Endometrial microvascular endothelial cells (primary cell): ENCODE data around the gene UBE2D4. TPM values are rescaled to one million over a fixed set of nuclear protein-coding genes. Genes with fewer than 3 reads are reported as not detected.

Source experiments
- in situ Hi-C: cut with HindIII; loops from 2 replicates; pipeline ENCODE4 v1.10.0; 2017; ENCODE audit warnings: low sequenced_read_pairs, low pct_unique_long_range_greater_than_20kb; ENCODE audit errors: inconsistent ontology term
- total RNA-seq: library from RNA; depleted of rRNA; stranded (reverse); fragments of >200 nt; gene quantifications from one replicate; pipeline ENCODE4 v1.2.3, GENCODE V29; 2015; ENCODE audit errors: inconsistent ontology term

The UBE2D4 gene
- total RNA-seq, 1 donor from 2014 or later = 24.8 TPM

- in situ Hi-C loops = no loop called here
Measured at GRCh38 chr7:43905209-43905946, 20.9 kb upstream of the UBE2D4 start.

- in situ Hi-C loops = no loop called here
Measured at GRCh38 chr7:43905956-43906330, 20.3 kb upstream of the UBE2D4 start.

- in situ Hi-C loops = no loop called here
Measured at GRCh38 chr7:43906331-43907010, 19.8 kb upstream of the UBE2D4 start, which contains the start of gene URGCP. URGCP (minus strand) TSS chr7:43906596; CDS start chr7:43906575, 21 bp downstream.

- in situ Hi-C loops = no loop called here
Measured at GRCh38 chr7:43914795-43915194, 11.4 kb upstream of the UBE2D4 start.

- in situ Hi-C loops = no loop called here
Measured at GRCh38 chr7:43915907-43916306, 10.3 kb upstream of the UBE2D4 start.

- in situ Hi-C loops = no loop called here
Measured at GRCh38 chr7:43921423-43921822, 4.8 kb upstream of the UBE2D4 start.

GRCh38 chr7:43922726-43923125 is 3.5 kb upstream of the UBE2D4 start:
- in situ Hi-C loops = no loop called here

GRCh38 chr7:43926798-43927123 is 525 bp downstream of the UBE2D4 start:
- in situ Hi-C loops = no loop called here

GRCh38 chr7:43927810-43928209 is 1.6 kb downstream of the UBE2D4 start:
- in situ Hi-C loops = no loop called here

GRCh38 chr7:43929529-43930457 is 3.6 kb downstream of the UBE2D4 start:
- in situ Hi-C loops = no loop called here

GRCh38 chr7:43931346-43931745 is 5.1 kb downstream of the UBE2D4 start:
- in situ Hi-C loops = no loop called here

GRCh38 chr7:43933902-43934560 is 7.8 kb downstream of the UBE2D4 start:
- in situ Hi-C loops = no loop called here

- in situ Hi-C loops = no loop called here
Measured at GRCh38 chr7:43937444-43937843, 11.2 kb downstream of the UBE2D4 start.

- in situ Hi-C loops = no loop called here
Measured at GRCh38 chr7:43938892-43939482, 12.8 kb downstream of the UBE2D4 start.

GRCh38 chr7:43942250-43942649 is 16.0 kb downstream of the UBE2D4 start:
- in situ Hi-C loops = no loop called here

- in situ Hi-C loops = no loop called here
Measured at GRCh38 chr7:43942997-43943396, 16.8 kb downstream of the UBE2D4 start.

- in situ Hi-C loops = no loop called here
Measured at GRCh38 chr7:43943417-43944187, 17.4 kb downstream of the UBE2D4 start.

- in situ Hi-C loops = no loop called here
Measured at GRCh38 chr7:43944286-43944685, 18.1 kb downstream of the UBE2D4 start.
